Astrocyte (in vitro differentiated cells and primary cell): ENCODE results near the gene FETUB.

Experiments used
- EZH2 ChIP-seq: IDR thresholded peaks from 2 replicates; pipeline ENCODE4 v1.6.1; 2012; ENCODE audit warnings: mild to moderate bottlenecking, low read length, inconsistent platforms; ENCODE audit not compliant: insufficient read depth
- TF ChIP-seq, protein P1 (sequence below): IDR thresholded peaks from 2 replicates; pipeline ENCODE4 v1.5.1; 2011; ENCODE audit warnings: low read depth, mild to moderate bottlenecking, inconsistent platforms, low read length, moderate library complexity; ENCODE audit not compliant: insufficient read depth

DNA sequence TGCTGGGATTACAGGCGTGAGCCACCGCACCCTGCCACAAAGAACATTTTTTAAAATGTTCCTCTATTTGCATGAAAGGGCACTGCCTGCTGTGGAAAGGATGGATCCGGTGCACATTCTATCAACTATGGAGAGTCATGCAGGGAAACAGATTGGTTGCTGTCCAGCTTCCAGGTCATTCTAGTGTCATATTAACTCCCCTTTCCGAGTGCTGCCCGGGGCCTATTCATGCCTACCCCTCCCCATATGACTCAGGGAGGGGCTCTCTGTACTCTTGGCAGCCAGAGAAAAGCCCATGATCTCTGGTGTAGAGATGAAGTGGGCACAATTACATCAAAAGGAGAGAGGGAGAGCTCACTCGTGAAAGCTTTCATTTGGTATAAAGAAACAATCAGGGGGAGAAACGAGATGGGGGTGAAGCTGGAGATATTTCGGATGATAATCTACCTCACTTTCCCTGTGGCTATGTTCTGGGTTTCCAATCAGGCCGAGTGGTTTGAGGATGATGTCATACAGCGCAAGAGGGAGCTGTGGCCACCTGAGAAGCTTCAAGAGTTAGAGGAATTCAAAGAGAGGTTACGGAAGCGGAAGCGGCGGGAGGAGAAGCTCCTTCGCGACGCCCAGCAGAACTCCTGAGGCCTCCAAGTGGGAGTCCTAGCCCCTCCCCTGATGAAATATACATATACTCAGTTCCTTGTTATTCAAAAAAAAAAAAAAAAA, 43.5 kb upstream of the FETUB start:
- TF ChIP-seq, protein P1, sequence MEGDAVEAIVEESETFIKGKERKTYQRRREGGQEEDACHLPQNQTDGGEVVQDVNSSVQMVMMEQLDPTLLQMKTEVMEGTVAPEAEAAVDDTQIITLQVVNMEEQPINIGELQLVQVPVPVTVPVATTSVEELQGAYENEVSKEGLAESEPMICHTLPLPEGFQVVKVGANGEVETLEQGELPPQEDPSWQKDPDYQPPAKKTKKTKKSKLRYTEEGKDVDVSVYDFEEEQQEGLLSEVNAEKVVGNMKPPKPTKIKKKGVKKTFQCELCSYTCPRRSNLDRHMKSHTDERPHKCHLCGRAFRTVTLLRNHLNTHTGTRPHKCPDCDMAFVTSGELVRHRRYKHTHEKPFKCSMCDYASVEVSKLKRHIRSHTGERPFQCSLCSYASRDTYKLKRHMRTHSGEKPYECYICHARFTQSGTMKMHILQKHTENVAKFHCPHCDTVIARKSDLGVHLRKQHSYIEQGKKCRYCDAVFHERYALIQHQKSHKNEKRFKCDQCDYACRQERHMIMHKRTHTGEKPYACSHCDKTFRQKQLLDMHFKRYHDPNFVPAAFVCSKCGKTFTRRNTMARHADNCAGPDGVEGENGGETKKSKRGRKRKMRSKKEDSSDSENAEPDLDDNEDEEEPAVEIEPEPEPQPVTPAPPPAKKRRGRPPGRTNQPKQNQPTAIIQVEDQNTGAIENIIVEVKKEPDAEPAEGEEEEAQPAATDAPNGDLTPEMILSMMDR, result no peak
- no peak for TF ChIP-seq EZH2
